ENCODE data around the gene LIMCH1.

- TF ChIP-seq CTCF (IDR thresholded peaks at IDR 0.05) (no peak), POLR2A (IDR thresholded peaks at IDR 0.05) (no peak)
Measured at GRCh38 chr4:41601025-41601424, 63.1 kb downstream of the LIMCH1 start.
